HG03103 (cell line): Measurements from ENCODE around the gene GZMM.
A peak's percentile ranks its signal among the peaks of the same experiment; 100 is the strongest.

Source experiments
- ATAC-seq: cut with Tn5 transposase; IDR thresholded peaks from one replicate; pipeline ENCODE4 v1.9.1; 2021; ENCODE audit warnings: low read depth; ENCODE audit not compliant: unreplicated experiment

The GZMM gene

DNA sequence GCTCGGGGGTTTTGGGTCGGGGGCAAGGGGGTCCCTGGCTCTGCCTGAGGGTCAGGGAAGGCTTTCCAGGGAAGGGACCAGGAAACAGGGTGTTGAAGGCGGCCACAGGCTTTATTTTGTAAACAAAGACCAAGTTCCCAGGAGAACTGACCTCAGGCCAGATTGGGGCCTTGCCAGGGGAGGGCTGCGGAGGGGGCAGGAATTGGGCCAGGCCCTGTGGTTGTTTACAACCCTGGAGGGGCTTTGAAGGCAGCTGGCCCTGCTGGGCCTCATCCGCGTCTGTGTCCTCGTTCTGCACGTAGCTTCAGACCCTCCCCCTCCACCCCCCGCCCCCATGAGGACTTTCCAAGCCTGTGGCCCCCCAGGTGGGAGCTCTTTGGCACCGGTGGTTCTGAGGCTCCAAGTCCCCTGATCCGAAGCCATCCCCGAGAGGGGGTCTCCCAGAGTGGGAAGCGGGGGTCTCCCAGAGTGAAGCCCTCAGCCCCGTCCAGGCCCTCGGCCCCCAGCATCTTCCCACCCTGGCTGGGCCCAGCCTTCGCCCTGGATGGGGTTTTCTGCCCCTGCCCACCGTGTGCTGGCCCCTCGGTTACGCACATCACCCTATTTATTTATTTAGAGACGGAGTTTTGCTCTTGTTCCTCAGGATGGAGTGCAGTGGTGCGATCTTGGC lies 15.1 kb downstream of the GZMM start:
- ATAC-seq: no peak

DNA sequence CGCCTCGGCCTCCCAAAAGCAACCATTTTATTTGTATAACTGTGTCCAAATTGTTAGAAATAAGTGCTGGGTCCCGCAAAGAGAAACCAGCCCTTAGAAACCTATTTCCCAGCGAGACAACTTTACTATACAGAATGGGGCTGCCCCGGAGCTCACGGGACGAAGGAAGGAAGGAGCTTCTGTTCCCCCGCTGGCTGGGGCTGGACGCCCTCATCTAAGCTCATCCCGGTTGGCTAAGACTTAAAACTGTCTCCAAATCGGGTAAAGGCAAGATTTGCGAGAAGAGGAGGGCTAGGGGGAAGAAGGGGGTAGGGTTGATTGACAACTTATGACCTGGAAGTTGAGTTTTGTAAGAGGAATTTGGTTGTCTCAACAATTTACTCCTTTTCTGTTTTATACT lies 16.3 kb downstream of the GZMM start:
- ATAC-seq: no peak

DNA sequence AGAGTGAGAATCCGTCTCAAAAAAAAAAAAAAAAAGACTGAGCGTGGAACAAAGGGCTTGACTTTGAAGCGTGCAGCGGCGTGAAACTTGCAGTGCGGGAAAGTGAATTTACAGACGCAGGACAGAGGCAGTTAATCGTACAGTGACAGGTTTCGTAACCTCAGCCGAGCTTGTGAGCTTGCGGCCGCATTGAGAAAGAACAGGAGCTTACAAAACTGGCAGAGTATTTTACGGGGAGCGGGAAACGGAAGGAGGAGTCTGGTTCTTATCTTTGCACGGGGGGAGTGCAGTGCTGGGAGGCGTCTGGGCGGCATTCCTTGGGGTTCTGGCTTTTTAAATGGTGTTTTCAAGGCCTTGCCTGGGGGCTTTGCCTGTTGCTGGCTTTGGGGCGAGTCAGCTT lies 22.6 kb downstream of the GZMM start:
- no peak for ATAC-seq

DNA sequence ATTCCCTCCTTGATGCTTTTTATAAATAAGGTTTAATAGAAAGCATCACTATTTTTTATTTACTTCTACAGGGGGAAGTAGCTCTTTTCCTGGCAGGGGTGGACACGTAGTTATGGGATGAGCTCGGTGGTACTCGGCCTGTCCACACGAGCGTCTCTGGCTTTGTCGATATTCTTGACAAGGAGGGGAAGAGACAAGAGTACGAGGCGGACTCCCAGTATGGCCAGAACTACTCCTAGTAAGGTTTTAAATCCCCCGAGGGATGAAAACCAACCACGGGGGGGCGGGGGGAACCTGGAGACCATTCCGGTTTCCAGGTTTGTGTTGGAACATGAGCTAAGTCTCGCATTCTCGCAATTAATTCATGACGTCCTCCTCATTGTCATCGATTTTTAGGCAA lies 23.0 kb downstream of the GZMM start:
- no peak for ATAC-seq

DNA sequence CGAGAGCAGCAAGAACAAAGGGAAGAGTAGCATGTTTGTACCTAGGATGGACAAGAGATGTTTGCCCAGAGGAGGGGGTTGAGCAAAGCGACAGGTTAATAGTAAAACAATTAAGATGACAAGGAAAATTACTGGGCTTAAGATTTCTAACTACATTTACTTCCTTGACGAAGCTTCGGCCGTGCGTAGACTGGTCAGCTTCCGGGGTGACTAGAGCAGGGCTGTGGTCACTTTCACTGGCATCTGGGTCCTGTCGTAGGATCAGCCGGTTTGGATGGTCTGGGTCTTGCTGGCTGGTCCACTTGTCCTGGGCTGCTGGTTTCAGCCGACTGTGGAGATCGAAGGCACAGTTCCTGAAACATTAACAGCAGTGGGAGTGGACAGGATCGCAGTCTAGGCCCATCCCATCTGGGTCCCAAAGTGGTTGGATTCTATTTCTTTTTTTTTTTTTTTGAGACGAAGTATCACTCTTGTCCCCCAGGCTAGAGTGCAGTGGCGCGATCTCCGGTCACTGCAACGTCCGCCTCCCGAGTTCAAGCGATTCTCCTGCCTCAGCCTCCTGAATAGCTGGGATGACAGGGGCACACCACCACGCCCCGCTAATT lies 23.5 kb downstream of the GZMM start:
- ATAC-seq: no peak

DNA sequence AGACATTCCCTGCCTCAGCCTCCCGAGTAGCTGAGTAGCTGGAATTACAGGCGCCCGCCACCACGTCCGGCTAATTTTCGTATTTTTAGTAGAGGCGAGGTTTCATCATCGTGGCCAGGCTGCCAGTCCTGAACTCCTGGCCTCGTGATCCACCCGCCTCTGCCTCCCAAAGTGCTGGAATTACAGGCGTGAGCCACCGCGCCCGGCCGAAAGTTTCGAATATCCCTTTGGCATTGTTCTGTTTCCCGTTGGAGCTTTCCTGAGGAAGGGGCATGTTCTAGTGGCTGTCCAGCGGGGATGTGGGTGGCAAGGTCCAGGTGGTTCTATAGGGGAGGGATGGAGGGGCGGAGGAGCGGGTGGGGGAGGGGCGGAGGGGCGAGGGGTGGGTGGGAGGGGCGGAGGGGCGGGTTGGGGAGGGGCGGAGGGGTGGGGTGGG lies 26.4 kb downstream of the GZMM start:
- ATAC-seq: no peak

DNA sequence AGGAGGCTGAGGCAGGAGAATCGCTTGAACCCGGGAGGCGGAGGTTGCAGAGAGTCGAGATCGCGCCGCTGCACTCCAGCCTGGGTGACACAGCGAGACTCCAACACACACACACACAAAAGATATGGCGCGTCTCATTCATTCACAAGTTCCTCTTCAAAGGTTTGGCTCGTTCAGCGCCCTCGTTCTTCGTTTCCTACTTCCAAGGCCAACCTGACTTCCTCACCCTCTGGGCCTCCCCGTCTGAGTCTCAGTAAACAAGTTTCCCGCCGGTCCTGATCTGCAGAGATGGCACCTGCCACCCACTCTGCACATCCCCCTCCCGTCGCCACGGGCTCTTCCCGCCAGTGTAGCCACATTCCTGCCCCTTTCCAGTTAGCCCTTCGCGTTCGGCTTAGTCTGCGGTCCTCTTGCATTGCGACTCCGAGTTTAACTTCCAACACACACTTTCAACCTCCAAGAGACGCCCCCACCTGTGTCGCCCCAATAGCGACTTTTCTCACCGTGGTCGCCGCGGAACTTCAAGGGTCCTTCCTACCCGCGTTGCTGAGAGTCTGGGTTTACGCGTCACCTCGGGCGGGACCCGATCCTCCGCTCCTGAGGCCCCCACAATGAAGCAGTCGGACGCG lies 27.2 kb downstream of the GZMM start:
- ATAC-seq: no peak

DNA sequence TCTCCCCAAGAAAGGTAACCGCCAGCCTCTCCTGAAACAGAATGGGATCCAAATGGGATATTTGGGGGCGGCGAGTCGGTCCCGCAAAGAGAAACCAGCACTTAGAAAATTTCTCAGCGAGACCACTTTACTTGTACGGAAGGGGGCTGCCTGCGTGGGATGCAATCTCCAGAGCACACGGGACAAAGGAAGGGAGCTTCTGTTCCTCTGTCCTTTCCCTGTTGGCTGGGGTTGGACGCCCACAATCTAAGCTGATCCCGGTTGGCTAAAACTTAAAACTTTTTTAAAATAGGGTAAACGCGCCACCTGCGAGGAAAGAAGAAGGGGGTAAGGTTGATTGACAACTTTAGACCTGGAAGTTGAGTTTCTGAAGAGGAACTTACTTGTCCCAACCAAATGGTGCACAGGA lies 27.7 kb downstream of the GZMM start:
- ATAC-seq: no peak

DNA sequence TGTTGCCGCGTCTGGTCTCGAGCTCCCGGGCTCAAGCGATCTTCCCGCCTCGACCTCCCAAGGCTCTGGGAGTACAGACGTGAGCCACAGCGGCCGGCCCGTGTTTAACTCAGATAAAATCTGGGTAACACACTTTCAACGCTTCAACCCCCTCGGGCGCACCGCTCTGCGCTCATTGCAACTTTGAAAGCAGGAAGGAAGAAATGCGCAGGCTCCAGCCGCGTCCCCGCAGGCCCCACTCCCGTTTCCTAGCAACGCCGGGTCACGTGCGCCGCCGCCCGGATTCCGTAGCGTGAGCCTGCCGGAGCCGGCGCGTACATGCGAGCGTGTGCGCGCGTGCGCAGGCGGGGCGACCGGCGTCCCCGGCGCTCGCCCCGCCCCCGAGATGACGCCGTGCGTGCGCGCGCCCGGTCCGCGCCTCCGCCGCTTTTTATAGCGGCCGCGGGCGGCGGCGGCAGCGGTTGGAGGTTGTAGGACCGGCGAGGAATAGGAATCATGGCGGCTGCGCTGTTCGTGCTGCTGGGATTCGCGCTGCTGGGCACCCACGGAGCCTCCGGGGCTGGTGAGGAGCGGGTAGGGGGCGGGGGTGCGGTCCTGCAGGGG lies 28.4 kb downstream of the GZMM start, which contains the start of gene BSG:
Gene BSG, plus strand, starts transcription at position 457 of the 603 bp plus-strand sequence. Its CDS starts 39 bp downstream, at position 496.
- peak; percentile 69 for ATAC-seq

DNA sequence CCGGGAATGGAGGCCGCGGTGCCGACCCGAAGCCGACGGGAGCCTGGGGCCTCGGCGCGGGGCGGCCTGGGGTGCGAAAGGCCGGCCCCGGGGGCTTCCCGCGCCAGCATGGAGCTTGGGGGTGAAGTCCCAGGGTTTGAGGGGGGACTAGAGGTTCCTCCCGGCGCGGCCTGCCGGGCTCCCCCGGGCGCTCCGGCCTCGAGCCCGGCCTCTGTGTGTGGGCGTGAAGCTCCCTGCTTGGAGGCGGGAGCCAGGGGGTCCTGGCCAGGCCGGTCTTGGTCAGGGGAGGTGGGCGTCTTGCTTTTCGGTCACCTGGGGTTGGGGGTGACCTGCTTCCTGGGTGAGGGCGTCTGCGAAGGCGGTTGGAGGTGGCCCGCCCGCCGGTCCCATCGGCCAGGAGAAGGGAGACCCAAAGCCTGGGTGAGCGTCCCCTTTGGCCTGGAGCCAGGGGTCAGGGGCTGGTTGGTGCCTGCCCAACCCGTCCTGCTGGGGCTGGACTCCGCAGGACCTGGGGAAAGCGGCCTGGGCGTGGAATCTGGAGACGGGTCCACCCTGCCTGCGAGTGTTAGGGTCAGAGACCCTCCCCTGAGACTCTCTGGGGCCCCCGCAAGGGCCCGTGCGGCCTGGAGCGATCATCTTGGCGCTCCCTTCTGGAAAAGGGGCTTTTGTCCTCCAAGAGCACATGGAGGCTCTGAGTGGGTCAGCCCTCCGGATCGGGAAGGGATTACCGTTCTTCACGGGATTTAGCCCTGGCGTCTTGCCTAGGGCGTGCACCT lies 29.1 kb downstream of the GZMM start:
- ATAC-seq: peak; percentile 18

DNA sequence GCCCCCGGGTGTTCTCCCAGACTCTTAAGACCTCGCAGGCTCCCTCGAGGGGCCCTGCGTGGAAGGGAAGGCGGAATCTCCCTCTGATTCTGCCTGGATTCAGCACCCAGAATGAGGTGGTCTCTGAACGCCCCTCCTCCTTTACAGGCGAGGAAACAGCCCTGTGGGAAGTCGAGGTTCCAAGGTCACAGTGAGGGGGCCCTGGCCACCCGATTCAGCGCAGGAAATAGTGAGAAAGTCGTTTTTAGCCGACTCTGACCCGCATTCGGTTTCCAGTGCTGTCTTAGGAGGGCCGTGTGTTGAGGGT lies 29.6 kb downstream of the GZMM start:
- no peak for ATAC-seq

DNA sequence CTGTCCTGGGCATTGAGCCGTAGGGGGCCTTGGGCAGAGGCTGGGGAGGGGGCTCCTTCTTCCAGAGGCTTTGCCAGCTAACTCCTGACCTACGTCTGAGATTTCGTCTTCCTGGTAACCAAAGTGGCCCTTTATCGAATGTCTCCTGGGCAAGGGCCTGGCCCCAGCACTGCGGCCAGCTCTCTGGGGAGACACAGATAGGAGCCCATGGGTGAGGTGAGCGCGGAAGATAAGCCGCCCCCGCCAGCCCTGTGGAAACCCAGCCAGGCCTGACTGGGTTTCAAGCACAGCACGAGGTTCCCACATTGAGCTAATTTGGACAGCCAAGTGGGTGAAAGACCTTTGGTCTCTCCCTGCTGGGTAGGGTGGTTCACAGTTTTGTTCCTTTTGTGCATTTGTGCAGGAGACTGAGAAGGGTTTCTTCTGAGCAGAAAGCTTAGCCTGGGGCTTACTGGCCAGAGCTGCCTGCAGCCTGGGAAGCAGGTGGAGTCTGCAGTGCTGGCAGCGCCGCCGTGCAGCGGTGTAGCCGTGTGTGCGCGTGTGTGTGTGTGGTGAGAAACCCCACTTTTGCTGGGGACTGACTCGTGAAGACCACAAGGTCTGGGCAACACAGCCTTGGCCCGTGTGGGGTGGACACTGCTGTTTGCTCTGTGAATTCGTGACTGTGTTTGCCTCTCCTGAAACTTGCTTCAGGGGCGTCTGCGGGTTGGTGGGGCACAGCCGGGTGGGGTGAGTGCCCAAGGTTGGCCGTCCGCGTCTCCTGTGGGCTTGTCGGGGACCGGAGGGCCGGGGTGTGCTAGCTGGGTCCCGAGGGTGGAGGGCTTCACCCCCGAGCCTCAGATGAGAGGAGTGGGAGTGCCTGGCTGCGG lies 31.0 kb downstream of the GZMM start:
- ATAC-seq: no peak

DNA sequence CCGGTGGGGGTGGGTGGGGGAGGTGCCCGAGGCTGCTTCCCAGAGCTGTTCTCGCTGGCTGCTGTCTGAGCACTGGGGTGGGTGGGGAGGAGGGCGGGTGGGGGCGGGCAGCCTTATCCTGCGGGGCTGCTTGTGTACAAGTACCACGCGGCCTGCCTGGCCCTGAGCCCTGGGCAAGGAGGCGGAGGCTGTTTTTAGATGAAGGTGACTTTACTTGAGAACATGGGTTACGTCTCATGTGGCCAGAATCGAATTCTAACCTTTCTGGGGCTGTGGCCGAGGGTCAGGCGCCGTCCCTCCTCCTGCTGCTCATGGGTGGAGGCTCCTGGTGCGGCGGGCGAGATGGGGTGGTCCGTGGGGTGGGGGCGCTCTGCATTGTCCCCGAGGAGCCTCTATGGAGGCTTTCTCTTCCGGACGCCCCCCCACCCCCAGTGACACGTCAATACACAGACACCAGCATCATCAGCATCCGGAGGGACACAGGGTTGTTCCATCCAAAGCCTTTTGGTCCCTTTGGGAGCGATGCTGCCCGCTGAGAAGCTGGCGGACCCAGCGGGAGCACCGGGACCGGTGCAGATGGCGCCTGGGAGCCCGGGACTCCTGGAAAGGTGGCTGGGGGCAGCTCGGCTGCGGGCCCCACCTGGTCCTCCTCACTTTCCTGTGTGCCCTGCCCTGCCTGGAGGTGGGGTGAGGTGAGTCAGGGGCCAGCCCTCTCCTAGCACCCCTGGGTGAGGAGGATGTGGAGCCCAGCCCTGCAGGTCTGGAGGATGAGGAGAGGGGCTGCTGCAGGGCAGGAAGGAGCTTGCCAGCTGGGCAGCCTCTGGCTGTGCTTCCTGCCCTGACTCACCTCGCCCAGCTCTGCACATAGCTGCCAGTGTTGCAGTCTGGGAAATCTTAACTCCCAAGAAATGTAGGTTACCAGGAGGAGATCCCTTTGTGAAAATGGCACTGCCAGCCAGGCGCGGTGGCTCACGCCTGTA lies 32.0 kb downstream of the GZMM start:
- ATAC-seq: no peak

DNA sequence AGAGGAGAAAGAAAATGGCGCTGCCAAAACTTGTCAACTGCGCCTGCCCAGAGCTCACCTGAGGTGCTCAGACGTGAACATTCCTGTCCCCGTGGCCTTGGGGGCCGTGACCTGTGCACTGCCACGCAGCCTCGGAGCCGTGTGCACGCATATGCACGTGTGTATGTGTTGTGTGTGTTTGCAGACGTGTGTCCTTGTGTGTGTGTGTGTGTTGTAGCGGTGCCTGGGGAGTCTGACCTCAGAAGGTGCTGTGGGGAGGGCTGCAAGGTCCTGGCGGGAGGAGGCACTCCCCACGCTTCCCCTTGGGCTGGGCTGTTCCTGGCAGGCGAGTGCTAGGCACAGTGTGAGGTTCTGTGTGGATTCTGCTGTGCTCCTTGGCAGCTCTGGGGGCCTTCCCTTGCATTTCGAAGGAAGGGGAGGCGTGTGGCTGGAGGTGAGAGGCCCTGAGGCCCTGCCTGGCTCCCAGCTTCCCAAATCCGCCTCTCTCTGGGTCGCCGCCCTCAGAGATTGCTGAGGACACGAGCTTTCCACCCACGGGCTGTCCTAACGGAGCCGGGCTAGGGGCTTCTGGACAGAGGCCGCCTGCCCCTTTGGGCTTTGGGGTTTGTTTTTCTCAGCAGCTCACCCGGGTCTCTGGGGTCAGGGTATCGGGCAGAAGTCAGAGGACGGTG lies 33.0 kb downstream of the GZMM start:
- no peak for ATAC-seq

DNA sequence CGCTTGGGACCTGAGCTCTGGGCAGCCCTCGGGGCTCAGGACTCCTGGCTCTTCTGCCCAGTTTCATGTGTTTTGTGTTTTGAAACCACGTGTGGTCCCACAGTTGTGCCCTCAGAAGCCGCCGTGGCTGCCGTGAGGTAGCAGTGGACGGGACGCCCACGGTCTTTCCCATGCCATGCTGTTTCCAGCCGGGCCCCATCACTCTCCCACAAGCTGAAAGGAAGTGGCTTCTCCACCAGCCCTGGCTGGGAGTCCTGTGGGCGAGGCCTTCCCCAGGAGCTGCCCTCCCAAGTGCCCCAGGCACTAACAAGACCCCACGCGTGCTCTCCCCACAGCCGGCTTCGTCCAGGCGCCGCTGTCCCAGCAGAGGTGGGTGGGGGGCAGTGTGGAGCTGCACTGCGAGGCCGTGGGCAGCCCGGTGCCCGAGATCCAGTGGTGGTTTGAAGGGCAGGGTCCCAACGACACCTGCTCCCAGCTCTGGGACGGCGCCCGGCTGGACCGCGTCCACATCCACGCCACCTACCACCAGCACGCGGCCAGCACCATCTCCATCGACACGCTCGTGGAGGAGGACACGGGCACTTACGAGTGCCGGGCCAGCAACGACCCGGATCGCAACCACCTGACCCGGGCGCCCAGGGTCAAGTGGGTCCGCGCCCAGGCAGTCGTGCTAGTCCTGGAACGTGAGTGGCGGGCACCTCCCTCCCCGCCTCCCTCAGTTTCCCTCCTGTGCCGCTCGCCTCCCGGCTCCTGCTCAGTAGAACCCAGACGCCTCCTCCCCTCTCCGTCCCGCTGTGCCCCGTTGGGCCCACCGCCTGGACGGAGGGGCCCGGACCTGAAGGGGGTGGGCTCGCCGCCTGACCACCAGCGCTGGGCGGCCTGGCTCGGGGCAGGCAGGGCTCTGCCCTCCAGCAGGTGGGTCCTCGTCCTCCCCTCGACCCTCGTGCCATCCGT lies 33.9 kb downstream of the GZMM start:
- ATAC-seq: no peak

DNA sequence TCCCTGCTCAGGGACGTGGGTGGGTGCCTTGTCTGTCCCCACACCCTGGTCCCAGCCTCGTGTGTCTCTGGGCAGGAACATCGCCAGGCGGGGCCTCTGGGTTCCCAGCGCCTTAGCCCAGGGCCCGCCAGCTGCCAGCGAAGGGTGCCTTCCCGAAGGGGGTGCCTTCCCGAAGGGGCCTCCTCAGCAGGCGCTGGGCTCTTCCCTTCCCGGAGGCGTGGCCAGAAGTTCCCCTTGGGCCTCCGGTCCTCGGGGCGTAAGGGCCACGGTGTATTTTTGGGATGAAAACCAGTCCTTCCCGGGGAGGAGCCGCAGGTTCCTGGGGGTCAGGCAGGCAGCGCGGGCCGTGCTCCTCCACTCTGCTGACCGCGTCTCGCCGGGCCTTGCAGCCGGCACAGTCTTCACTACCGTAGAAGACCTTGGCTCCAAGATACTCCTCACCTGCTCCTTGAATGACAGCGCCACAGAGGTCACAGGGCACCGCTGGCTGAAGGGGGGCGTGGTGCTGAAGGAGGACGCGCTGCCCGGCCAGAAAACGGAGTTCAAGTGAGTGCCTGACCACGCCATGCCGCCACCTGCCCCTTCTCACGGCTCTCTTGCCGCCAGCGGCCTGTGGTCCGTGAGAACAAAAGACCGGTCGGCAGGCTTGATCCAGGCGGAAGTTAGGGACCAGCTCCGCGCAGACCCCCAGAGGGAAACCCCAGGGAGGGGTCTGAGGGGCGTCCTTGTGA lies 35.4 kb downstream of the GZMM start:
- no peak for ATAC-seq

DNA sequence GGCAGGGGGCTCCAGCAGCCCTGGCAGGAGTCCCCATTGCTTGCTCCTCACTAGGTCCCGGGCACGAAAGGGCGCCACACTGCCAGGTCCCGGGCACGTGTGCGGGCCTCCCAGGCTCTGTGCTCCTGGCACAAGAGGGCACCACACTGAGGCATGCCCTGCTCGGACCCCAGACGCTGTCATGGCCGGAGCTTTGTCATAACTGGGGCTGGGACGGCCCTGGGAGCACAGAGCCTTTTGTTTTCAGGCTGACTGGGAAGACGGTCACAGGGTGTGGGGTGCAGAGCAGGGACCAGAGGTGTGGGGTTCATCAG lies 35.9 kb downstream of the GZMM start:
- no peak for ATAC-seq
